Fibroblast of mammary gland (primary cell): Measurements from ENCODE around the gene FAR2.
"Not testable (repeated sequence)": the region's sequence is repeated elsewhere in the genome, so short reads cannot be mapped to it uniquely, and the experiment has no call there.

Source experiments
- DNase-seq: peaks from one replicate; pipeline ENCODE4 v3.0.0-alpha.2; 2010; ENCODE audit warnings: low read depth
- H3K4me3 ChIP-seq: 2 replicates; pipeline ENCODE4 v1.5.1; 2011; ENCODE audit warnings: low read depth, mild to moderate bottlenecking, low read length, moderate library complexity; ENCODE audit not compliant: control insufficient read depth
- TF ChIP-seq, protein P1 (sequence below): conservative IDR thresholded peaks from 2 replicates; pipeline ENCODE4 v1.5.1; 2011; ENCODE audit warnings: low read depth, low read length, inconsistent platforms; ENCODE audit not compliant: control insufficient read depth, insufficient read depth

FAR2 gene

DNA sequence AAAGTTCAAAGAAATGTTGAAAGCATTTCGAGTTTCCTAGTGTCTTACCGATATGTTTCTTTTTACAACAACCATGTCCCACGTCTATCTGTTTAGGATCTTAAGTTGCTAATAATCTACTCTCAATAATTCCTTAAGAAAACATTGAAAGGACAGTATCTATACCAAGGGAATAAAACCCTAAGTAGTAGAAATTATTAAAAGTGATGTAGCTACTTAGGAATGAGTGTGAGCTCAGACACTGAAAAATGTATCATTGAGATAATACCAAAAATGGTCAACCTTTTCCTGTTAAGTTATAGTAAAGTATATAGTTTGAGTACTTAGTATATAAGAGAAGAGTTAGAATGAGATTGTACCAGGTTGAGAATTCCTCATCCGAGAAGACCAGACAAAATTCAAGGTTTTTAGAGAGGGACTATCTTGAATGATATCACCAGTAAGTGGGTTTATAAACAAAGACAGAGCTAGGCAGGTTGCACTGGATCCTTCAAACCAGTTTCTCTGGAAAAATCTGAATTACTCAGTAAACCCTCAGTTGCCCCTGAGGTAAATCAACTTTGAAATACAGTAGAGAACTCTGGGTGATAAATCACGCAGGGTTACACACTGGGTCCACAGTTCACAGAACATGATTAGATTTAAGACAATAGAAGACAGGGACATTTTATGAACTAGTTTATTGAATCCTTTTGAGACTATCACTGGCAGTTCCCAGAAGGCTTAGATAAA lies 135.1 kb downstream of the FAR2 start:
- no peak overlapping the region for H3K4me3 ChIP-seq
- no peak for DNase-seq
- TF ChIP-seq, protein P1, sequence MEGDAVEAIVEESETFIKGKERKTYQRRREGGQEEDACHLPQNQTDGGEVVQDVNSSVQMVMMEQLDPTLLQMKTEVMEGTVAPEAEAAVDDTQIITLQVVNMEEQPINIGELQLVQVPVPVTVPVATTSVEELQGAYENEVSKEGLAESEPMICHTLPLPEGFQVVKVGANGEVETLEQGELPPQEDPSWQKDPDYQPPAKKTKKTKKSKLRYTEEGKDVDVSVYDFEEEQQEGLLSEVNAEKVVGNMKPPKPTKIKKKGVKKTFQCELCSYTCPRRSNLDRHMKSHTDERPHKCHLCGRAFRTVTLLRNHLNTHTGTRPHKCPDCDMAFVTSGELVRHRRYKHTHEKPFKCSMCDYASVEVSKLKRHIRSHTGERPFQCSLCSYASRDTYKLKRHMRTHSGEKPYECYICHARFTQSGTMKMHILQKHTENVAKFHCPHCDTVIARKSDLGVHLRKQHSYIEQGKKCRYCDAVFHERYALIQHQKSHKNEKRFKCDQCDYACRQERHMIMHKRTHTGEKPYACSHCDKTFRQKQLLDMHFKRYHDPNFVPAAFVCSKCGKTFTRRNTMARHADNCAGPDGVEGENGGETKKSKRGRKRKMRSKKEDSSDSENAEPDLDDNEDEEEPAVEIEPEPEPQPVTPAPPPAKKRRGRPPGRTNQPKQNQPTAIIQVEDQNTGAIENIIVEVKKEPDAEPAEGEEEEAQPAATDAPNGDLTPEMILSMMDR, result no peak

DNA sequence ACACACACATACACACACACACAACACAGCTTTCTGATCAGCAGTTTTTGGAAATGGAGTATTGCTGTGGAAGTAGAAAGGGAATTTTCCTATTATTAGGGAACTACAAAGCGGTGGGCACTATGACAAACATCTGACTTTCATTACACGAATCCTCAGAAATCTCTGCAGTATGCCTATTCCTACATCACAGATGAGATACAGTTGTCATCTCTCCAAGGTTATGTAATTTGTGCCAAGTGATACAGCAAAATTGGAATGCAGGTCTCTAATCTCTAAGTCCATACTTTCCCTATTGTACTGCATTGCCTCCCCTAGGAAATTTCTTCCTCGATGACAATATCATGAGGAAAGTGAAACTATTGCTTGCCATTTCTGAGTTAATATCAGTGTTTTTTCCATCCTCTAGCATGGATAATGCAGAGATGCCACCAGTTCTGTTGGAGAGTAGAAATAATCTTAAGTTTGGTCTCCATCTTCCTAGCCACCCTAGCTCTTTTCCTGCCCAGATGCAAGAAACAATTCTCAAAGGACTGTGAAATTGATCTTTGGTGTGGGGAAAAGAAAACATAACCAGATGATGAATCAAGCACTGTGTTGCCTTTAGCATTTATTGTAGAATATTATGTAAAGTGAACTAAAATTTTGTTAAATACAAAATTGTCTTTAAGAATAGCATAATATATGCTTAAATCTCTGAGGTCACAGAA lies 137.2 kb downstream of the FAR2 start:
- DNase-seq, result peak; percentile 85
- TF ChIP-seq, protein P1, result no peak
- no peak overlapping the region for H3K4me3 ChIP-seq

DNA sequence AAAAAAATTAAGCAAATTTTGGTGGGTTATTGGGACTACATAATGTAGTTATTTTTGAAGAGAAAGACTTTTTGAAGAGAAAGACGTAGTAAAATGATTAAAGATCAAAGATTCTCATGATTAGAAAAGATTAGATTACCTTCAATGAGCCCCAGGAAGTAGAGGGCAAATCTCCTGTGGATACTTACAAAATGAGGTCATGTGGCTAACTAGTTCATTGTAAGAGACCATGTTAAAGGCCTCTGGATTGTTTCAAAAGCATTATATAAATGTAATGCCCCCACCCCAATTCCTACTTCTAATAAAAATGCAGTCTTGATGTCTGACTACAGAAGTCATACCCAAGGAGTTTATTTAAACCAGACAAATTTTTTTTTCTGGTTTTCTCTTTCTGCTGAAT lies 138.5 kb downstream of the FAR2 start:
- TF ChIP-seq, protein P1, result no peak
- no peak overlapping the region for H3K4me3 ChIP-seq
- no peak for DNase-seq

DNA sequence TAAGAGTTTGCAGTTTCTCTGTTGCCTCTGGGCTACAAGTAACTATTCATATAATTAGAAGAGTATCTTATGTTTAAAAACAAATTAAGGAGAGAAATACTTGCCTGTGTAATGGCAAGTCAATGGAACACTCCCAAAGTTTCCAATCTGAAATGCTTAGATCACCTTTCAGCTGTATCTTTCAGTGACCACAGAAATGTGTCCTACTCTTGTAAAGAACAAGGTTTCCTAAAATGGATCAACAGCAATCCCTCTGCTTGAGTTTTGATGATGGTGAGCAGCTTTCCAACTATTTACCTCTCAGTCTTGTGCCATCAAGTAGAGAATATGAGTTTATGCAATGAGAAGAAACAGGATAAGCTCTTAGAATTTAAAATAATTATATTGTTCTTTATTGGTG lies 139.0 kb downstream of the FAR2 start:
- no peak for DNase-seq
- TF ChIP-seq, protein P1, result no peak
- H3K4me3 ChIP-seq, result no peak overlapping the region

DNA sequence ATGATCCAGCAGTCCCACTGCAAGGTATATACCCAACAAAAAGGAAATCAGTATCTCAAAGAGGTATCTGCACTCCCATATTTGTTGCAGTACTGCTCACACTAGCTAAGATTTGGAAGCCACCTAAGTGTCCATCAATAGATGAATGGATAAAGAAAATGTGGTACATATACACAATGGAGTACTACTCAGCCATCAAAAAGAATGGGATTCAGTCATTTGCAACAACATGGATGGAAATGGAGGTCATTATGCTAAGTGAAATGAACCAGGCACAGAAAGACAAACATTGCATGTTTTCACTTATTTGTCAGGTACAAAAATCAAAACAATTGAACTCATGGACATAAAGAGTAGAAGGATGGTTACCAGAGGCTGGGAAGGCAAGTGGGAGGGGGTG lies 141.4 kb downstream of the FAR2 start:
- not testable (repeated sequence) for DNase-seq, H3K4me3 ChIP-seq

DNA sequence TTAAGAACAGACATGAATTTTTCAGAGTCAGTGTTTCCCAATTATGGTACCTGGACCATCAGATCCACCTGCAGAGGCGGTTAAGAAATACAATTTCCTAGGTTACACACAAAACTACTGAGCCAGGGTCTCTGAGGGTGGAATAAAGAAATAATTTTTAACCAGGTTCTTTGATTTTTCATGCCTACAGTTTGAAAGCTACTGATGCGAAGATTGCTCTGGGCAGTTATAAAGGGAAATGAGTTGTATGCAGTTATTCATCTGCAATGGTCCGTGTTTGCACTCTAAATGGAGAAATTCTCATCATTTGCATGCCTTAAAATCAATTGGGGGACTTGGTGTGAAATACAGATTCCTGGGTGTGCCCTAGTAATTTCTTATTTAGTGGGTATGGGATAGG lies 142.1 kb downstream of the FAR2 start:
- no peak for DNase-seq
- no peak overlapping the region for H3K4me3 ChIP-seq
- TF ChIP-seq, protein P1, result no peak

DNA sequence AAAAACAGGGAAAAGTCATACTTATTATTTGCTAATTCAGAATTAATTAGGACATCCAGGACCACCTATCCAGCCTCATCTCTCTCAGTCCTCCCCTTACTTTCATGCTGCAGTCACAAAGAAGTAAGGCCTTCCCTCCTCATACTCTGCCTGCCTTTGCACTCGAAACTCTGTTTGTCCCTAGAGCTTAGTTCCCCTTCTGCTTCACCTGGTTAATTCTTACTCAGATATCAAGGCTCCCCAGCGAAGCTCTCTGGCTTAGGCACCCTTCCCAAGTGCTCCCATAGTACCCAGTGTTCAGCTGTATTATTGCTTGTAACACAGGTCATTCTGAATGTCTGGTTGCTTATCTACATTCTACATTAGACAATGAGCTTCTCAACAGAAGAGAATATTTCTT lies 150.6 kb downstream of the FAR2 start:
- no peak for DNase-seq
- TF ChIP-seq, protein P1, result no peak
- H3K4me3 ChIP-seq, result no peak overlapping the region
